Measurements from ENCODE around the gene EOLA1.

GRCh38 chrX:149512225-149512885 is 28.5 kb upstream of the EOLA1 start:
- TF ChIP-seq CTCF (IDR thresholded peaks at IDR 0.05 in 2 of 3, conservative IDR thresholded peaks at IDR 0.05 in 1 of 3; ENCODE audit: borderline replicate concordance in 1 of 3, insufficient read depth in 1 of 3, low read depth in 2 of 3, low read length in 2 of 3) (peak; percentile 47 to 56 (median 54); a peak in 5 of 6 replicates), RAD21 (IDR thresholded peaks at IDR 0.05; ENCODE audit: low read depth) (peak; percentile 45), EGR1 (IDR thresholded peaks at IDR 0.05; ENCODE audit: low read depth) (no peak), TCF7L2 (IDR thresholded peaks at IDR 0.05; ENCODE audit: borderline replicate concordance, extremely low read depth, insufficient read depth, insufficient read length) (no peak), FOSL1 (IDR thresholded peaks at IDR 0.05; ENCODE audit: low read depth) (no peak), EZH2 (IDR thresholded peaks at IDR 0.05) (no peak), ZNF274 (IDR thresholded peaks at IDR 0.05; ENCODE audit: low read depth, low read length) (no peak), REST (IDR thresholded peaks at IDR 0.05; ENCODE audit: low read depth) (no peak), EZH2phosphoT487 (IDR thresholded peaks at IDR 0.05; ENCODE audit: borderline replicate concordance) (no peak), MAX (IDR thresholded peaks at IDR 0.05) (no peak), CEBPB (IDR thresholded peaks at IDR 0.05; ENCODE audit: low read depth) (no peak), POLR2A (IDR thresholded peaks at IDR 0.05; ENCODE audit: borderline replicate concordance, extremely low read depth, insufficient read depth, insufficient read length) (no peak)
